H9 (cell line): ENCODE measurements around the gene DBH. TPM values are rescaled to one million over a fixed set of nuclear protein-coding genes. Genes with fewer than 3 reads are reported as not detected.

Source experiments
- DNase-seq: peaks from one replicate; pipeline ENCODE4 v3.0.0-alpha.2; 2017
- H2AFZ ChIP-seq: one replicate; pipeline ENCODE4 v1.6.1; 2013; ENCODE audit warnings: mild to moderate bottlenecking, low read length, control low read depth, moderate library complexity
- H2AK5ac ChIP-seq: 2 replicates; pipeline ENCODE4 v1.6.1; 2013; ENCODE audit warnings: low read length, control low read depth, mixed read lengths; ENCODE audit not compliant: insufficient read length
- H2BK120ac ChIP-seq: one replicate; pipeline ENCODE4 v1.6.1; 2013; ENCODE audit warnings: low read depth, mild to moderate bottlenecking, low read length, control low read depth, inconsistent platforms; ENCODE audit not compliant: poor library complexity, severe bottlenecking
- H2BK12ac ChIP-seq: 2 replicates; pipeline ENCODE4 v1.6.1; 2013; ENCODE audit warnings: low read length, control low read depth, mixed read lengths, low read depth; ENCODE audit not compliant: insufficient read length
- H2BK15ac ChIP-seq: 2 replicates; pipeline ENCODE4 v1.6.1; 2013; ENCODE audit warnings: low read depth, low read length, control low read depth
- H2BK20ac ChIP-seq: one replicate; pipeline ENCODE4 v1.6.1; 2013; ENCODE audit warnings: low read depth, mild to moderate bottlenecking, low read length, control low read depth, inconsistent platforms; ENCODE audit not compliant: poor library complexity, severe bottlenecking
- H2BK5ac ChIP-seq: 2 replicates; pipeline ENCODE4 v1.6.1; 2013; ENCODE audit warnings: low read length, control low read depth, mixed read lengths; ENCODE audit not compliant: insufficient read length
- H3K14ac ChIP-seq: 2 replicates; pipeline ENCODE4 v1.6.1; 2013; ENCODE audit warnings: low read length, control low read depth; ENCODE audit not compliant: insufficient read depth
- H3K18ac ChIP-seq: 2 replicates; pipeline ENCODE4 v1.6.1; 2013; ENCODE audit warnings: low read depth, mild to moderate bottlenecking, mixed read lengths, low read length, control low read depth; ENCODE audit not compliant: insufficient read length
- H3K23ac ChIP-seq: 2 replicates; pipeline ENCODE4 v1.6.1; 2013; ENCODE audit warnings: low read length, control low read depth, mixed read lengths, low read depth; ENCODE audit not compliant: insufficient read length
- H3K23me2 ChIP-seq: 2 replicates; pipeline ENCODE4 v1.6.1; 2013; ENCODE audit warnings: low read depth, mild to moderate bottlenecking, mixed read lengths, low read length, control low read depth; ENCODE audit not compliant: insufficient read length, poor library complexity, severe bottlenecking
- H3K27ac ChIP-seq: 2 replicates; pipeline ENCODE4 v1.5.1; 2013; ENCODE audit warnings: low read length, control low read depth, mixed read lengths, low read depth; ENCODE audit not compliant: insufficient read length
- H3K27me3 ChIP-seq: 2 replicates; pipeline ENCODE4 v1.6.1; 2013; ENCODE audit warnings: low read length, control low read depth, inconsistent platforms; ENCODE audit not compliant: insufficient read depth
- H3K4ac ChIP-seq: 2 replicates; pipeline ENCODE4 v1.6.1; 2013; ENCODE audit warnings: low read depth, mild to moderate bottlenecking, control low read depth, inconsistent platforms, low read length, moderate library complexity
- H3K4me1 ChIP-seq: 2 replicates; pipeline ENCODE4 v1.6.1; 2013; ENCODE audit warnings: low read length, control low read depth, inconsistent platforms; ENCODE audit not compliant: insufficient read depth
- H3K4me2 ChIP-seq: 2 replicates; pipeline ENCODE4 v1.6.1; 2013; ENCODE audit warnings: low read length, control low read depth, mixed read lengths; ENCODE audit not compliant: insufficient read length, insufficient read depth
- H3K56ac ChIP-seq: 2 replicates; pipeline ENCODE4 v1.6.1; 2013; ENCODE audit warnings: low read depth, mild to moderate bottlenecking, mixed read lengths, low read length, control low read depth; ENCODE audit not compliant: insufficient read length
- H3K79me1 ChIP-seq: 2 replicates; pipeline ENCODE4 v1.6.1; 2013; ENCODE audit warnings: low read depth, mild to moderate bottlenecking, moderate library complexity, low read length, control low read depth, inconsistent platforms; ENCODE audit not compliant: insufficient read depth, poor library complexity, severe bottlenecking
- H3K79me2 ChIP-seq: 2 replicates; pipeline ENCODE4 v1.6.1; 2013; ENCODE audit warnings: low read length, control low read depth, inconsistent platforms; ENCODE audit not compliant: insufficient read depth
- H3K9ac ChIP-seq: 2 replicates; pipeline ENCODE4 v1.6.1; 2013; ENCODE audit warnings: low read length, control low read depth, mixed read lengths; ENCODE audit not compliant: insufficient read length; ENCODE audit errors: extremely low read depth
- H3K9me3 ChIP-seq: one replicate; pipeline ENCODE4 v1.6.1; 2013; ENCODE audit warnings: low read depth, low read length, inconsistent platforms; ENCODE audit not compliant: control insufficient read depth
- H3T11ph ChIP-seq: one replicate; pipeline ENCODE4 v1.6.1; 2013; ENCODE audit warnings: mild to moderate bottlenecking, low read length, control low read depth, inconsistent platforms
- H4K20me1 ChIP-seq: one replicate; pipeline ENCODE4 v1.6.1; 2013; ENCODE audit not compliant: control insufficient read depth, insufficient read length, insufficient read depth
- H4K5ac ChIP-seq: 2 replicates; pipeline ENCODE4 v1.6.1; 2013; ENCODE audit warnings: low read depth, mild to moderate bottlenecking, mixed read lengths, low read length, control low read depth; ENCODE audit not compliant: insufficient read length
- H4K8ac ChIP-seq: replicated peaks from 2 replicates; pipeline ENCODE4 v1.6.1; 2013; ENCODE audit warnings: low read length, control low read depth, mixed read lengths, low read depth; ENCODE audit not compliant: insufficient read length
- H4K91ac ChIP-seq: 2 replicates; pipeline ENCODE4 v1.6.1; 2013; ENCODE audit warnings: low read depth, mild to moderate bottlenecking, moderate library complexity, mixed read lengths, low read length, control low read depth; ENCODE audit not compliant: insufficient read length
- H3K27ac Mint-ChIP-seq, 3 experiments: 2 replicates in 2 of 3; 3 replicates in 1 of 3; pipeline ENCODE4 v1.8.0; 2020 to 2021; ENCODE audit warnings: mixed read lengths in 3 of 3, mild to moderate bottlenecking in 1 of 3, moderate library complexity in 1 of 3
- H3K27me3 Mint-ChIP-seq: 2 replicates; pipeline ENCODE4 v1.8.0; 2021; ENCODE audit warnings: low read depth, mild to moderate bottlenecking, moderate library complexity, mixed read lengths
- H3K36me3 Mint-ChIP-seq, 3 experiments: 2 replicates in 2 of 3; 3 replicates in 1 of 3; pipeline ENCODE4 v1.8.0; 2020 to 2021; ENCODE audit warnings: low read depth in 3 of 3, mixed read lengths in 3 of 3; ENCODE audit not compliant: insufficient read depth in 1 of 3
- H3K4me1 Mint-ChIP-seq, 2 experiments: 2 replicates each; pipeline ENCODE4 v1.8.0; 2020; ENCODE audit warnings: mixed read lengths in 2 of 2
- H3K4me3 Mint-ChIP-seq, 2 experiments: 2 replicates in 1 of 2; 3 replicates in 1 of 2; pipeline ENCODE4 v1.8.0; 2020 to 2021; ENCODE audit warnings: mild to moderate bottlenecking in 2 of 2, mixed read lengths in 2 of 2, moderate library complexity in 1 of 2
- H3K9me3 Mint-ChIP-seq, 2 experiments: 2 replicates in 1 of 2; 3 replicates in 1 of 2; pipeline ENCODE4 v1.8.0; 2020; ENCODE audit warnings: mild to moderate bottlenecking in 2 of 2, mixed read lengths in 2 of 2, moderate library complexity in 1 of 2
- CTCF ChIP-seq: fragments of 200-600 bp; sonication (generic); conservative IDR thresholded peaks from 3 replicates; pipeline ENCODE4 v1.8.0; 2021; ENCODE audit warnings: antibody characterized with exemption, mild to moderate bottlenecking
- WGBS: extraction: QIAGEN DNeasy Blood & Tissue Kit; methylation state at CpG from one replicate; pipeline ENCODE4 v1.1.7; 2013; ENCODE audit warnings: missing lambda C conversion rate, low lambda C conversion rate, mixed read lengths; ENCODE audit not compliant: insufficient read length; ENCODE audit errors: extremely low coverage; 5-methylcytosine and 5-hydroxymethylcytosine counted together
- total RNA-seq: library from RNA; stranded (reverse); gene quantifications from 2 replicates; pipeline ENCODE4 v1.2.1, GENCODE V29; 2021

Gene DBH
- total RNA-seq, 1 experiment from 2014 or later, result not detected

- Histone ChIP-seq H2AFZ (no peak overlapping the region), H3K4me2 (no peak overlapping the region), H2BK5ac (no peak overlapping the region), H2BK120ac (no peak overlapping the region), H2AK5ac (no peak overlapping the region), H3K23ac (no peak overlapping the region), H3K23me2 (no peaks in the 10 kb centered on the region), H3K4me1 (no peaks in the 10 kb centered on the region), H4K20me1 (no peaks in the 10 kb centered on the region), H3K56ac (no peak overlapping the region), H3T11ph (no peak overlapping the region), H3K14ac (no peak overlapping the region; the same call in none of the 2 replicates), H3K9ac (no peak overlapping the region), H3K27me3 (no peaks in the 10 kb centered on the region), H4K5ac (no peak overlapping the region), H3K9me3 (no peaks in the 10 kb centered on the region), H4K91ac (no peak overlapping the region), H4K8ac (no peak overlapping the region), H2BK12ac (no peak overlapping the region), H3K27ac (no peak overlapping the region), H3K79me2 (no peaks in the 10 kb centered on the region), H3K4ac (no peak overlapping the region), H3K79me1 (no peaks in the 10 kb centered on the region), H3K18ac (no peak overlapping the region), H2BK20ac (no peak overlapping the region), H2BK15ac (no peak overlapping the region)
- Mint-ChIP-seq H3K9me3 (no peaks in the 10 kb centered on the region), H3K27ac (no peak overlapping the region), H3K4me3 (peak overlapping the region in 1 of 2 experiments; percentile 55; a peak in 1 of 5 replicates), H3K4me1 (peaks cover 0 to 16% of the 10 kb centered on the region in 2 experiments), H3K36me3 (peaks cover 0 to 2% (median 0%) of the 10 kb centered on the region in 3 experiments; a peak in 1 of 7 replicates), H3K27me3 (no peaks in the 10 kb centered on the region)
- DNase-seq, result no peak
- TF ChIP-seq CTCF, result no peak
- no CpG with 5 or more reads among the region's 39 CpGs for WGBS
These were observed 66.0 kb downstream of the DBH start for GRCh38 chr9:133701981-133702797.
